ENCODE data around the gene SPTSSB.

SPTSSB gene

DNA sequence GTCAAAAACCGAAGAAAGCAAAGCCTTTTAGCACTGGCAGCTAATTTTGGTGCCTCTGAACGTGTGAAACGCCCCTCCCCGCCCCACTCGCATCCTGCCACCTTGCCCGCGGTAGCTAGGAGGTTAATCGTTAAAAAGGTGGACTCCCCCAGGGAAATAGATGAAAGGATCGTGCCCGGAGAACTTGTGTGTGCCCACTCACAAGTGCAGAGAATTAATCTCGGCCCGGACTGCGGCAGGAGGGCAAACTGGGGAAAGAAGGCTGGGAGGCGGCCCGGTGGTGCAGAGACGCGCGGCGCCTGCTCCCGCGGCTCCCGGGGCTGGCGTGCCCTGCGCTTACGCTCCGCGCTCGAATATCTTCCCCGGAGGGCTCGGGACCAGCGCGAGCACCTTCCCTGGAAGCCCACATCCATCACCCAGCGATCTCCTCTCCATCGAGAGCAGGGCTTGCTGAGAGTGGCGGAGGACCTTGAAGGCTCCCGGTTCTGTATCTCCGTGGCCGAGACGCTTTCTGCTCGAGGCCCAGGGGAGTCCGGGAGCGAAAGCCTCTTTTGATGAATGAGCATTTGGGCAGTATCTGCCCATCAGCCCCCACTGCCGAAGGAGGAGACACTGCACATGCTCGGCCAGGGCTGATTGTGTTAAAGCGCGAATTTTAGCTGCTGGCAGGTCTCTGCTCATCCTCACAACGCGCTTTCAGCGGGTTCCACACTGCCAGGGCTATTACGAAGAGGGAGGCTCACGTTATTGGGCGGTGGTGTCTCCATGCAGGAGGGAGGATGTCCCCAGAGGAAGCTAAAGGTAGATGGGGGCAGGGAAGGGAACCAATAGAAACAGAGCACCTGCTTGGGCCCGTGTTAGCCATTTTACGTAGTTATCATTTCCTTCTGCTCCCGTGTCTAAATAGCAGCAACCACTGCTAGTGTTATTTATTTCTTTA, 1.3 kb upstream of the SPTSSB start:
- TF ChIP-seq, protein P1, sequence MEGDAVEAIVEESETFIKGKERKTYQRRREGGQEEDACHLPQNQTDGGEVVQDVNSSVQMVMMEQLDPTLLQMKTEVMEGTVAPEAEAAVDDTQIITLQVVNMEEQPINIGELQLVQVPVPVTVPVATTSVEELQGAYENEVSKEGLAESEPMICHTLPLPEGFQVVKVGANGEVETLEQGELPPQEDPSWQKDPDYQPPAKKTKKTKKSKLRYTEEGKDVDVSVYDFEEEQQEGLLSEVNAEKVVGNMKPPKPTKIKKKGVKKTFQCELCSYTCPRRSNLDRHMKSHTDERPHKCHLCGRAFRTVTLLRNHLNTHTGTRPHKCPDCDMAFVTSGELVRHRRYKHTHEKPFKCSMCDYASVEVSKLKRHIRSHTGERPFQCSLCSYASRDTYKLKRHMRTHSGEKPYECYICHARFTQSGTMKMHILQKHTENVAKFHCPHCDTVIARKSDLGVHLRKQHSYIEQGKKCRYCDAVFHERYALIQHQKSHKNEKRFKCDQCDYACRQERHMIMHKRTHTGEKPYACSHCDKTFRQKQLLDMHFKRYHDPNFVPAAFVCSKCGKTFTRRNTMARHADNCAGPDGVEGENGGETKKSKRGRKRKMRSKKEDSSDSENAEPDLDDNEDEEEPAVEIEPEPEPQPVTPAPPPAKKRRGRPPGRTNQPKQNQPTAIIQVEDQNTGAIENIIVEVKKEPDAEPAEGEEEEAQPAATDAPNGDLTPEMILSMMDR (IDR thresholded peaks at IDR 0.05; ENCODE audit: insufficient read depth, low read depth, low read length, missing control alignments): no peak
- peak overlapping the region; percentile 58 for H3K4me3 ChIP-seq (ENCODE audit: low read length)
- DNase-seq (ENCODE audit: low read depth): peak; percentile 36

- TF ChIP-seq, protein P1 (IDR thresholded peaks at IDR 0.05; ENCODE audit: insufficient read depth, low read depth, low read length, missing control alignments): no peak
- DNase-seq (ENCODE audit: low read depth): no peak
- no peak overlapping the region for H3K4me3 ChIP-seq (ENCODE audit: low read length)
Observed at GRCh38 chr3:161369531-161369930, 1.8 kb downstream of the SPTSSB start.

- no peak overlapping the region for H3K4me3 ChIP-seq (ENCODE audit: low read length)
- DNase-seq (ENCODE audit: low read depth): no peak
- TF ChIP-seq, protein P1 (IDR thresholded peaks at IDR 0.05; ENCODE audit: insufficient read depth, low read depth, low read length, missing control alignments): no peak
Observed at GRCh38 chr3:161366094-161366493, 5.2 kb downstream of the SPTSSB start.

DNA sequence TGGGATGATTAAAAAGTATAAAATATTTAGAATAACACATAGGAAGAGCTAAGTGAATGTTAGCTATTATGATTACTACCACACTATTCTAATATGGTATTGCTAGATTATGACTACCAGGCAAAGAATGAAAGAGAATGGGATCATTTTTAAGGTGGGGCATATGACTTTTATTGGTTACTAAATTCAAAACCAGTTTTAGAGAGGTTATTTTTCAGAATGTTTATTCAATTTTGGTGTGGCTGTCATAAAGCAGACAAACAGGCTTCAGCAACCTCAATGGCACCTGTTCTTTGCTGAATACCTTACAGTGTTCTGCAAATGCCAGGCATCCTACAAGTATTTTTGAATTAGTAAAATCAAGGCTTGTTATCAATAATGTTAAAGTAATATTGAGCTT, 12.8 kb downstream of the SPTSSB start:
- DNase-seq (ENCODE audit: low read depth): peak; percentile 60
- TF ChIP-seq, protein P1 (IDR thresholded peaks at IDR 0.05; ENCODE audit: insufficient read depth, low read depth, low read length, missing control alignments): no peak
- no peak overlapping the region for H3K4me3 ChIP-seq (ENCODE audit: low read length)

GRCh38 chr3:161356287-161356686, 15.0 kb downstream of the SPTSSB start:
- no peak for DNase-seq (ENCODE audit: low read depth)
- TF ChIP-seq, protein P1 (IDR thresholded peaks at IDR 0.05; ENCODE audit: insufficient read depth, low read depth, low read length, missing control alignments): no peak
- no peak overlapping the region for H3K4me3 ChIP-seq (ENCODE audit: low read length)

DNA sequence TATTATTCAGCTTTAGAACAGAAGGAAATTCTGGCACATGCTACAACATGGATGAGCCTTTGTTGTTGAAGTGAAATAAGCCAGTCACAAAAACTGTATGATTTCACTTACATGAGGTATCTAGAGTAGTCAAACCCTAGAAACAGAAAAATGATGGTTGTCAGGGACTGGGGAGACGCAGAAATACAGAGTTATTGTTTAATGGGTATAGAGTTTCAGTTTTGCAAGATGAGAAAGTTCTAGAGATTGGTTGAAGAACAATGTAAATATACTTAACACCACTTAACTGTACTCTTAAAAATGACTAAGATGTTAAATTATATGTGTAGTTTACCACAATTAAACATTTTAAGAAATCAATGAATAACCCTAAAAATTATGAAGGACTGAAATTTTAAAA, 15.8 kb downstream of the SPTSSB start:
- TF ChIP-seq, protein P1 (IDR thresholded peaks at IDR 0.05; ENCODE audit: insufficient read depth, low read depth, low read length, missing control alignments): no peak
- no peak for DNase-seq (ENCODE audit: low read depth)
- H3K4me3 ChIP-seq (ENCODE audit: low read length): no peak overlapping the region
